ELR (cell line): ENCODE measurements around the gene KCNH2.

Experiments
- DNase-seq: peaks from one replicate; pipeline ENCODE4 v3.0.0-alpha.2; 2015; ENCODE audit warnings: low read depth

The KCNH2 gene

DNA sequence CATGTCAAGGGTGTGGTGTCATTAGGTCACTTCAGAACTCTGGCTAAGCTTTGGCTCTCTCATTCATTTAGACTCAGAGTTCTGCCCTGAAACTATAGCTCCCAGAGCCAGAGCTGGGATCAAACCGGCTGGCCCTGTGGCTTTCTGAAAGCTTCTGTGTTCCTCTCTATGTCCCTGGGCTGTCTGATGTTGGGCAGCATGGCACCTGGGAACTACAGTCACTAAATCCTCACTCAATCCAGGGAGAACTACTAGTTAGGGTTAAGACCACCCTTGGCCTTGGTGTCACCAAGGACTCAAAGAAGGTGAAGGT, 32.9 kb upstream of the KCNH2 start:
- no peak for DNase-seq

DNA sequence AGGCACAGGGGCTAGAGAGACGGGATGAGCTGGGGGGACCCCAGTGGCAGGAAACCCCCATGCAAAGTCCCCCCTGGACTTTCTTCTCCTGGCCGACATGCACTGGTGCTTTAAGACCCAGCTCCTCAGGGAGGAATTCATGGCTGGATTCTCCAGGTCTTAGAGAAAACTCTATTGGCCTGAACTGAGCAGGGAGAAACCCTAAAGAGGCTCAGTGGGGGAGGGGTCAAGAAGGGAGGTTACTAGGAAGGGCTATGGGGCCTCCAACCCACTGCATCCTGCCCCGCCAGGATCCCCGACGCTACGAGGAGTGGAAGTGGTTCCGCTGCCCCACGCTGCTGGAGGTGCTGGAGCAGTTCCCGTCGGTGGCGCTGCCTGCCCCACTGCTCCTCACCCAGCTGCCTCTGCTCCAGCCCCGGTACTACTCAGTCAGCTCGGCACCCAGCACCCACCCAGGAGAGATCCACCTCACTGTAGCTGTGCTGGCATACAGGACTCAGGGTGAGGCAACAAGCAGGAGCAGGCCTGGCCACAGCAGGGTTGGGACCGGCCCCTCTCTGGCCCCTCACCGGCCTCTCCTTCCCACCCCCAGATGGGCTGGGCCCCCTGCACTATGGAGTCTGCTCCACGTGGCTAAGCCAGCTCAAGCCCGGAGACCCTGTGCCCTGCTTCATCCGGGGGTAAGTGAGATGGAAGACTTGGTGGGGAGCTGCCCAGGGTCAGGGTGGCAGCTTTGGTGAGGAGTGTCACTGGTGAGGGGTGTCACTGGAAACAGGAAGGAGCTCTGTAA, 32.4 kb upstream of the KCNH2 start:
- DNase-seq: no peak

- DNase-seq: no peak
These were observed 31.9 kb upstream of the KCNH2 start for GRCh38 chr7:151010037-151010306.

GRCh38 chr7:151009327-151010036, 31.4 kb upstream of the KCNH2 start:
- DNase-seq: no peak

DNA sequence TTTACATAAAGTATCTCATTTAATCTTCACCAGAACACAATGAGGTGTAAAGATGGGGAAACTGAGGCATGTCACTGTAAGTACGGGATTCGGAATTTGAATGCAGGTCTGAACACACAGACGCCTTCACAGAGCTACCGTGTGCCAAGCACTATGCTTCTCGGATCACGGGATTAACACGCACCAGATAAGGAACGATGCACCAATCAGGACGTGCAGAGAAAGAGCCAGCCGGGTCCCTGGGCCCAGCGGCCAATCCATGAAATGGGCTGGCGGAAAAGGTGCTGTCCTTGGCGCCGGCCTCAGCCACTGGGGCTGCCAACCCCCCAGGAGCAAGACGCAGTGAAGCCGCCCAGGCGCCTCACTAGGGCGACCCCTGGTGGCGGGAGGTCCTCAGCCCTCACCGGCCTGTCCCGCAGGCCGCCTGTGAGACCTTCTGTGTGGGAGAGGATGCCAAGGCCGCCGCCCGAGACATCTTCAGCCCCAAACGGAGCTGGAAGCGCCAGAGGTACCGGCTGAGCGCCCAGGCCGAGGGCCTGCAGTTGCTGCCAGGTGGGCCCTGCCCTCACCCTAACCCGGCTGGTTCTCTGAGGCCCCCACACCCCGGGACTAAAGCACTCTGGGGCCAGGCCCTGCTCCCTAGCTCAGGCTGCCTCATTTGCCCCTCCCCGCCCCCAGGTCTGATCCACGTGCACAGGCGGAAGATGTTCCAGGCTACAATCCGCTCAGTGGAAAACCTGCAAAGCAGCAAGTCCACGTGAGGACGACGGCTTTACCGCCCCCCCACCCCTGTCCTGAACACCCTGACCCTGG, 30.6 kb upstream of the KCNH2 start:
- DNase-seq: no peak

DNA sequence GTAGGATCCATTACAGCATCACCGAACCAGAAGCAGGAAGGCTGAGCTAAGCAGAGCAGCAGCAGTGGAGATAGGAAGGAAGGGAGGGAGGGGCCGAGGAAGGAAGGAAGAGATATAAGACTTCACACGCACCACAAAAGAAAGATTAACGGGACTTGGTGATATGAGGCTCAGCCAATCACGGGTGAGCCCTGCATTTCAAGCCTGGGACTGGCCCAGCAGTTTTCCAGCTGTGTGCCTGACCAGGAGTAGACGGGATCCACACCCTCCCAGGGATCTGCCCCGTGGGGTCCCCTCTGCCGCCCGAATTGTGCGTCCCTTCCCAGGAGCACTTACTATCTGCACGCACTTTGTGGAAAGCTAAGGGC, 30.0 kb upstream of the KCNH2 start:
- DNase-seq: no peak

DNA sequence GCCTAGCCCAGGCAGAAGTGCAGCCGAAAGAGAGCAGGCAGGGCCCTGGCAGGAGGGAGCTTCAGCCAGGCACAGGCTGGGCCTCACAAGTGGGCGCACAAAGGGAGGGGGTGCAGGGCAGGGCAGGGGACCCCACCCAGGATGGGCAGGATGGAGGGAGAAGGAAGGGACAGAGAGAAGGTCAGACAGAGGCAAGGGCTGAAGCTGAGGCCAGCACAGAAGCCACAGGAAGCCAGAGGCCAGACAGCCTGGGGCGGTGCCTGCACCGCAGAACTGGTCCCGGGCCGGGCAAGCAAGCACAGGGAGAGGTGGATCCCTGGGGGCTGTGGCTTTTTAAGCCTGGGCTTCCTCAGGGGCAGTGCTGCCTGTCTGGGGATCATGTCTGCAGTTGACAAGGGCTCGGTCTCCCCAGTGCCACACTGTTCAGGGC, 29.4 kb upstream of the KCNH2 start:
- DNase-seq: peak; percentile 34

GRCh38 chr7:151006590-151007300, 28.6 kb upstream of the KCNH2 start:
- no peak for DNase-seq

DNA sequence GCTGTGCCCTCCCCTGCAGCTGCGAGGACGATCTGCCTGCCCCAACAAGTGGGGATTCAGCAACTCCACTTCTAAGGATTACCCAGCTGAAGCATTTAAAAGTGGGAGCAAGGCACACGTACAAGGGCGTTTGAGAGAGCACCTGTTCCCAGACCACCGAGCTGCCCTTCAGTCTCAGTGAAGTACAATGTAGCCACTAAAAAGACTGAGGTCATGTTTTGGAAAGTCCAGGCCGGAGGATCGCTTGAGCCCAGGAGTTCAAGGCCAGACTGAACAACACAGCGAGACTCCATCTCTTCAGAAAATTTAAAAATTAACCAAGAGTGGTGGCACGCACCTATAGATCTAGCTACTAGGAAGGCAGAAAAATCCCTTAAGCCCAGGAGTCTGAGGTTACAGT, 27.4 kb upstream of the KCNH2 start:
- DNase-seq: no peak

- DNase-seq: no peak
These were observed 25.5 kb upstream of the KCNH2 start for GRCh38 chr7:151003572-151003971.

DNA sequence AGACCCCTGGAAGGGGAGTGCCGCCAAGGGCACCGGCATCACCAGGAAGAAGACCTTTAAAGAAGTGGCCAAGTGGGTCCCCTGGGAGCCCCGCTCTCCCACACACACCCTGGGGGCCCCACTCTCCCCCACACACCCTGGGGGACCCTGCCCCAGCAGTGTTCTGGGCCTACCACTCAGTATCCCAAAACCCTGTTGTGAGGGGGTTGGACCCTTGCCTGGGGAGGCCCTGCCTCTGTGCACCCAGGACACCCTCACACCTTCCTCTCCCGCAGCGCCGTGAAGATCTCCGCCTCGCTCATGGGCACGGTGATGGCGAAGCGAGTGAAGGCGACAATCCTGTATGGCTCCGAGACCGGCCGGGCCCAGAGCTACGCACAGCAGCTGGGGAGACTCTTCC, 23.4 kb upstream of the KCNH2 start:
- DNase-seq: no peak

- no peak for DNase-seq
These were observed 22.9 kb upstream of the KCNH2 start for GRCh38 chr7:151000897-151001495.

DNA sequence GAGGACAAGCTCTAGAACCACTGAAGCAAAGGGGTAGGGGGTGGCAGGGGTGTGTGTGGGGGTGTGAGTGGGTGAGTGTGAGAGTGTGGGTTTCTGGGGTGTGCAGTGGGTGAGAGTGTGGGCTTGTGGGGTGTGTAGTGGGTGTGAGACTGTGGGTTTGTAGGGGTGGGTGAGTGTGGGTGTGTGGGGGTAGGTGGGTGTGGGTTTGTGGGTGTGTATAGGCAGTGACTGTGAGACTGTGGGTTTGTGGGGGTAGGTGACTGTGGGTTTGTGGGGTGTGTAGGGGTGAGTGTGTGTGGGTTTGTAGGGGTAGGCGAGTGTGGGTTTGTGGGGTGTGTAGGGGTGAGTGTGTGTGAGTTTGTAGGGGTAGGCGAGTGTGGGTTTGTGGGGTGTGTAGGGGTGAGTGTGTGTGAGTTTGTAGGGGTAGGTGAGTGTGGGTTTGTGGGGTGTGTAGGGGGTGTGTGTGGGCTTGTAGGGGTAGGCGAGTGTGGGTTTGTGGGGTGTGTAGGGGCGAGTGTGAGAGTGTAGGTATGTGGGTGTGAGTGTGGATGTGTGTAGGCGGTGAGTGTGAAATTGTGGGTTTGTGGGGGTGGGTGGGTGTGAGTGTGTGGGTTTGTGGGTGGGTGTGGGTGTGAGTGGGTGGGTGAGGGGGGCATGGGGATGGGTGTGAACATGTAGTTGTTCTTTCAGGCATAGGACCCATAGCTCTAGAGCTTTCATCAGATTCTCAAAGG, 21.5 kb upstream of the KCNH2 start:
- DNase-seq: no peak

DNA sequence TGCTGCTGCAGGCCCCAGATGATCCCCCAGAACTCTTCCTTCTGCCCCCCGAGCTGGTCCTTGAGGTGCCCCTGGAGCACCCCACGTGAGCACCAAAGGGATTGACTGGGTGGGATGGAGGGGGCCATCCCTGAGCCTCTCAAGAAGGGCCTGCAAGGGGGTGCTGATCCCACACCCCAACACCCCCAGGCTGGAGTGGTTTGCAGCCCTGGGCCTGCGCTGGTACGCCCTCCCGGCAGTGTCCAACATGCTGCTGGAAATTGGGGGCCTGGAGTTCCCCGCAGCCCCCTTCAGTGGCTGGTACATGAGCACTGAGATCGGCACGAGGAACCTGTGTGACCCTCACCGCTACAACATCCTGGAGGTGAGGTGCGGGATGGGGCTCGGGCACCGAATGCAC, 20.9 kb upstream of the KCNH2 start:
- no peak for DNase-seq

- DNase-seq: no peak
These were observed 20.2 kb upstream of the KCNH2 start for GRCh38 chr7:150998341-150998740.

GRCh38 chr7:150997817-150998216, 19.7 kb upstream of the KCNH2 start:
- no peak for DNase-seq

GRCh38 chr7:150997075-150997511, 19.0 kb upstream of the KCNH2 start:
- no peak for DNase-seq

DNA sequence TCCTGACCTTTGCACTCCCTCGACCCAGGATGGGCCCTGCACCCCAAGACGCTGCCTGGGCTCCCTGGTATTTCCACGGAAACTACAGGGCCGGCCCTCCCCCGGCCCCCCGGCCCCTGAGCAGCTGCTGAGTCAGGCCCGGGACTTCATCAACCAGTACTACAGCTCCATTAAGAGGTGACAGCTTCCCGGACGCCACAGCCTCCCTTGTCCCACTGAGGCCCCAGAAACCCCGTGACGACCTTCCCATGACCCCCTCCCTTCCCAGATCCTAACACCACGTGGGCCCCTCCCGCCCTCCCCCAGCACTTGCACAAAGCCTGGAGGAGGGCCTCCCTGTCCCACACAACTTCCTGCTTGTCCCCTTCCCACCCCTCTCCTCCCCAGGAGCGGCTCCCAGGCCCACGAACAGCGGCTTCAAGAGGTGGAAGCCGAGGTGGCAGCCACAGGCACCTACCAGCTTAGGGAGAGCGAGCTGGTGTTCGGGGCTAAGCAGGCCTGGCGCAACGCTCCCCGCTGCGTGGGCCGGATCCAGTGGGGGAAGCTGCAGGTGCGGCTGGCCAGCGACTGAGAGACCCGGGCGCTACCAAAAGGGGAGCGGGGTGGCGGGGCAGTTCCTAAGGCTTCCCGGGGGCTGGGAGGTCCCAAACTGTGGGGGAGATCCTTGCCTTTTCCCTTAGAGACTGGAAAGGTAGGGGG, 18.4 kb upstream of the KCNH2 start:
- no peak for DNase-seq

GRCh38 chr7:150994838-150995510, 16.9 kb upstream of the KCNH2 start:
- DNase-seq: no peak

GRCh38 chr7:150994141-150994837, 16.2 kb upstream of the KCNH2 start:
- no peak for DNase-seq
